Measurements from ENCODE around the gene STIM2. TPM values are rescaled to one million over a fixed set of nuclear protein-coding genes. Genes with fewer than 3 reads are reported as not detected.

Gene STIM2
- total RNA-seq, 1 experiment from 2014 or later = 59.0 TPM

DNA sequence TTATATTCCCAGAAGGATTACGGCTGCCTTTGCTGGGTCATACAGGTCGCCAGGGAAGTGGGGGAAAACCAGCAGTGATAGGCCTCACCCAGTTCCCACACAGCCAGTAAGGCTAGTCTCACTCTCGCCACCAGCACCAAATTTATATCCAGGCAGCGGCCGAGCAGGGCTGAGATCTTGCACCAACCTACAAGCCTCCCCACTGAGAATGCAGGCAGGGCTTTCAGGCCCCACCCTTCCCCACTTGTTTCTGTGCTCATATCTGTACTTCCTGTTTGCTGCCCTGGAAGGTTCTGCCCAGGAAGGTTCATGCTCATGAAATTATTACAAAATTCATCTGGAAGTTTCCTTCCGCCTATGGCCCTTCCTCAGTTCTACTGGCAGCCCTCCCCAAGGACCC is 179.7 kb downstream of the STIM2 start:
- intact Hi-C loops (cut with micrococcal nuclease; ENCODE audit: unreplicated experiment) = loop anchor here (10.0 kb wide), 1 partner anchor 134 kb away; no protein-coding TSS in a partner anchor
- Histone ChIP-seq H3K4me3 (ENCODE audit: low read depth, low read length, poor library complexity, severe bottlenecking) (no peak overlapping the region), H3K27ac (ENCODE audit: low read depth, low read length, poor library complexity, severe bottlenecking) (no peak overlapping the region), H3K9me3 (ENCODE audit: low read depth, low read length, poor library complexity, severe bottlenecking) (no peaks in the 10 kb centered on the region), H3K36me3 (ENCODE audit: insufficient read depth, low read length, poor library complexity, severe bottlenecking) (no peaks in the 10 kb centered on the region), H3K27me3 (replicated peaks; ENCODE audit: insufficient read depth, low read depth, low read length, poor library complexity) (no peaks in the 10 kb centered on the region), H3K4me1 (ENCODE audit: insufficient read depth, low read length, poor library complexity, severe bottlenecking) (no peaks in the 10 kb centered on the region)
- ChIA-PET POLR2A (ENCODE audit: low non-redundant PET) (no interaction called here), CTCF (no interaction called here)
- no peak for TF ChIP-seq EZH2 (IDR thresholded peaks at IDR 0.05; ENCODE audit: borderline replicate concordance, low read depth, low read length, poor library complexity, severe bottlenecking)
- TF ChIP-seq, protein P1, sequence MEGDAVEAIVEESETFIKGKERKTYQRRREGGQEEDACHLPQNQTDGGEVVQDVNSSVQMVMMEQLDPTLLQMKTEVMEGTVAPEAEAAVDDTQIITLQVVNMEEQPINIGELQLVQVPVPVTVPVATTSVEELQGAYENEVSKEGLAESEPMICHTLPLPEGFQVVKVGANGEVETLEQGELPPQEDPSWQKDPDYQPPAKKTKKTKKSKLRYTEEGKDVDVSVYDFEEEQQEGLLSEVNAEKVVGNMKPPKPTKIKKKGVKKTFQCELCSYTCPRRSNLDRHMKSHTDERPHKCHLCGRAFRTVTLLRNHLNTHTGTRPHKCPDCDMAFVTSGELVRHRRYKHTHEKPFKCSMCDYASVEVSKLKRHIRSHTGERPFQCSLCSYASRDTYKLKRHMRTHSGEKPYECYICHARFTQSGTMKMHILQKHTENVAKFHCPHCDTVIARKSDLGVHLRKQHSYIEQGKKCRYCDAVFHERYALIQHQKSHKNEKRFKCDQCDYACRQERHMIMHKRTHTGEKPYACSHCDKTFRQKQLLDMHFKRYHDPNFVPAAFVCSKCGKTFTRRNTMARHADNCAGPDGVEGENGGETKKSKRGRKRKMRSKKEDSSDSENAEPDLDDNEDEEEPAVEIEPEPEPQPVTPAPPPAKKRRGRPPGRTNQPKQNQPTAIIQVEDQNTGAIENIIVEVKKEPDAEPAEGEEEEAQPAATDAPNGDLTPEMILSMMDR (conservative IDR thresholded peaks at IDR 0.05; ENCODE audit: low read depth, low read length) = no peak
- no TSS peak for BruUV-seq (replicated peaks)
- DNase-seq (ENCODE audit: low spot score) = no peak

DNA sequence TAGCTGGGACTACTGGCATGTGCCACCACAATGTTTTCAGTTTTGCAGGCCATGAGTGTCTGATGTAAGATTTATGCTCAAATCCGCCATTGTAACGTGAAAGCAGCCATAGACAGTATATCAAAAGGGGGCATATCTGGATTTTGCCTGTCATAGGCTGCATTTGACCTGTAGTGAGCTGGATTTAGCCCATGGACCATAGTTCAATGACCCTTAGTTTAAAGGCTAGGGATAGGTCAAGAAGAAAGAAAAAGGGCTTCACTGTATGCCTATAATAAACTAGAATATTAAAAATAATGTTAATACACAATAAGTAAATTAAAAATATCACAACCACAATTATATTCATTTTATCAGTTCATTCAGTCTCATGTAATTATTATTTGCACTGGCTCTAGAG is 181.8 kb downstream of the STIM2 start:
- TF ChIP-seq, protein P1 (conservative IDR thresholded peaks at IDR 0.05; ENCODE audit: low read depth, low read length) = no peak
- TF ChIP-seq EZH2 (IDR thresholded peaks at IDR 0.05; ENCODE audit: borderline replicate concordance, low read depth, low read length, poor library complexity, severe bottlenecking) = no peak
- H3K4me1 ChIP-seq (ENCODE audit: insufficient read depth, low read length, poor library complexity, severe bottlenecking) = no peaks in the 10 kb centered on the region
- intact Hi-C loops (cut with micrococcal nuclease; ENCODE audit: unreplicated experiment) = loop anchor here (10.0 kb wide), 1 partner anchor 132 kb away; no protein-coding TSS in a partner anchor
- no peak for DNase-seq (ENCODE audit: low spot score)
- no TSS peak for BruUV-seq (replicated peaks)
- H3K9me3 ChIP-seq (ENCODE audit: low read depth, low read length, poor library complexity, severe bottlenecking) = no peaks in the 10 kb centered on the region
- no peaks in the 10 kb centered on the region for H3K36me3 ChIP-seq (ENCODE audit: insufficient read depth, low read length, poor library complexity, severe bottlenecking)
- ChIA-PET CTCF (no interaction called here), POLR2A (ENCODE audit: low non-redundant PET) (no interaction called here)
- no peaks in the 10 kb centered on the region for H3K27me3 ChIP-seq (replicated peaks; ENCODE audit: insufficient read depth, low read depth, low read length, poor library complexity)
- H3K27ac ChIP-seq (ENCODE audit: low read depth, low read length, poor library complexity, severe bottlenecking) = no peak overlapping the region
- no peak overlapping the region for H3K4me3 ChIP-seq (ENCODE audit: low read depth, low read length, poor library complexity, severe bottlenecking)

DNA sequence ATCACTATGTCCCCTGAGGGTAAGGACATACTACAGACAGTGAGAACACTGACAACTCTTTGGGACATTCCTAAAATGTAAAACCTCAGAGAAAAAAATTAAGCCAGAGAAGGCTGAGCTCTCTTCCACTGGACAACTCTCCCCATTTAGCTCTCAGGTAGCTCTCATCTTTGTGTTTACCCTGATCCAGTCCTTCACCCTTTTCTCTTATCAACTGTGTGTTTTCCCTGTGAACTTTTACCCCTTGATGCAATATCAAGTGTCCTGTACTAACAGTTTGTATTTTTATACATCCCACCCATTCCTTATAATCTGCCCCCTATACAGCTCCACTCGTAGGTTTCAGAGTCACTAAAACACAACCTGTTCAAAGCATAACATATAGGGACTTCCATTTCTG is 182.6 kb downstream of the STIM2 start:
- intact Hi-C loops (cut with micrococcal nuclease; ENCODE audit: unreplicated experiment) = loop anchor here (10.0 kb wide), 1 partner anchor 132 kb away; no protein-coding TSS in a partner anchor
- TF ChIP-seq EZH2 (IDR thresholded peaks at IDR 0.05; ENCODE audit: borderline replicate concordance, low read depth, low read length, poor library complexity, severe bottlenecking) = no peak
- TF ChIP-seq, protein P1 (conservative IDR thresholded peaks at IDR 0.05; ENCODE audit: low read depth, low read length) = no peak
- no peak for DNase-seq (ENCODE audit: low spot score)
- Histone ChIP-seq H3K27me3 (replicated peaks; ENCODE audit: insufficient read depth, low read depth, low read length, poor library complexity) (no peaks in the 10 kb centered on the region), H3K9me3 (ENCODE audit: low read depth, low read length, poor library complexity, severe bottlenecking) (no peaks in the 10 kb centered on the region), H3K27ac (ENCODE audit: low read depth, low read length, poor library complexity, severe bottlenecking) (no peak overlapping the region), H3K36me3 (ENCODE audit: insufficient read depth, low read length, poor library complexity, severe bottlenecking) (no peaks in the 10 kb centered on the region), H3K4me1 (ENCODE audit: insufficient read depth, low read length, poor library complexity, severe bottlenecking) (no peaks in the 10 kb centered on the region), H3K4me3 (ENCODE audit: low read depth, low read length, poor library complexity, severe bottlenecking) (no peak overlapping the region)
- ChIA-PET CTCF (no interaction called here), POLR2A (ENCODE audit: low non-redundant PET) (no interaction called here)
- BruUV-seq (replicated peaks) = no TSS peak
